Activated CD4-positive, alpha-beta T cell treated with anti-CD3 and anti-CD28 coated beads for 24 hours (primary cell): Measurements from ENCODE around the gene TLCD2.
A peak's percentile ranks its signal among the peaks of the same experiment; 100 is the strongest.
"Not testable (repeated sequence)": the region's sequence is repeated elsewhere in the genome, so short reads cannot be mapped to it uniquely, and the experiment has no call there.

Source experiments
- DNase-seq, 2 donors: peaks; one replicate each; pipeline ENCODE4 v3.0.0-alpha.2; 2020; ENCODE audit warnings: low read depth in 2 of 2

The TLCD2 gene

DNA sequence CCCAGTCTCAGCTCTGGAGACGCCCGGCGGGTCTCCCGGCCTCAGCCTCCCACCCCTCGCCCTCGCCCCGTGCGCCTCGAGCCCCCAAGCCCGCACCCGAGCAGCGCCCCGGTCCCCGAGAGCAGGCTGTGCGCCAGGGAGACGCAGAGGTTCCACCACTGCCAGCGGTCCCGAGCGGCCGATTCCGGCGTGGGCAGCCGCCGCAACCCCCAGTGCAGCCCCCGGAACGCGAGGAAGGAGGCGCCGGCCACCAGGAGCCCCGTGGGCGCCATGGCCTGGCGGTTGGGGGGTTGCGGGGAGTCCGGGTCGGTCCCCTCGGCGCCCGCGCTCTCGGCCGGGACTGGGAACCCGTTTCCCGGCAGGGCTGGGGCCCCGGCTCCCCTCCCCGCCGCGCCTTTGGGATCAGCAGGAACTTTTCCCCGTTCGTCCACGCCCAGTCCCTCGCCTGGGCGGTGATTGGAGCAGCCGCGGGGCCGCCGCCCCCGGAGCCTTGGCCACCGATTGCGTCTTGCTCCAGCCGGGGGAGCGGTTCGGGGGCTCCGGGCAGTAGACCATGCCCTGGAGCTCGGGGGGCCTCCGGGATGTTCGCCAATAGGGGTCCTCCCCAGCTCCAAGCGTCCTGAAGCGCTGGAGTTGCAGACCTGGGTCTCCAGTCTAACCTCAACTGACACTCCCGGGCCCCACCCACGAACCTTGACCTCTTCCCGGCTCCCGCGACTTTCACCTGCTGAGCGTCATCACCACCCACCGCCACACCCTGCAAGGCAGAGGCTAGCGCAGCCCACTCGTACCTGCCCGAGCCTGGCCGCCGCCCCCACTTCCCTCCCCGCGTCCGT, at the start of gene TLCD2:
Gene TLCD2, minus strand, starts transcription at position 407 of the 836 bp plus-strand sequence. Its CDS starts 135 bp downstream, at position 272.
- DNase-seq = no peak

- no peak for DNase-seq
Observed at GRCh38 chr17:1759529-1759928, 49.4 kb upstream of the TLCD2 start.

DNA sequence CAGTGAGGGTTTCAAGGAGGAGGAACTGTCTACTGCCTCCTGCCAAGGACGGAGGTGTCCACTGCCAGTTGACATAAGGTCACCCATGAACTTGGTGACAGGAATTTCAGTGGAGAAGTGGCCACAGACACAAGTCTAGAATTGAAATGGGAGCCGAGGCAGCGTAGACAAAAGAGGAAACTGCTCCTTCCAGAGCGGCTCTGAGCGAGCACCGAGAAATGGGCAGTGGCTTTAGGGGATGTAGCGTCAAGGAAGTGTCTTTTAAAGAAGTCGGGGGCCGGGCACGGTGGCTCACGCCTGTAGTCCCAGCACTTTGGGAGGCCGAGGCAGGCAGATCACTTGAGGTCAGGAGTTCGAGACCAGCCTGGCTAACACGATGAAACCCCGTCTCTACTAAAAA, 48.6 kb upstream of the TLCD2 start:
- DNase-seq = no peak

DNA sequence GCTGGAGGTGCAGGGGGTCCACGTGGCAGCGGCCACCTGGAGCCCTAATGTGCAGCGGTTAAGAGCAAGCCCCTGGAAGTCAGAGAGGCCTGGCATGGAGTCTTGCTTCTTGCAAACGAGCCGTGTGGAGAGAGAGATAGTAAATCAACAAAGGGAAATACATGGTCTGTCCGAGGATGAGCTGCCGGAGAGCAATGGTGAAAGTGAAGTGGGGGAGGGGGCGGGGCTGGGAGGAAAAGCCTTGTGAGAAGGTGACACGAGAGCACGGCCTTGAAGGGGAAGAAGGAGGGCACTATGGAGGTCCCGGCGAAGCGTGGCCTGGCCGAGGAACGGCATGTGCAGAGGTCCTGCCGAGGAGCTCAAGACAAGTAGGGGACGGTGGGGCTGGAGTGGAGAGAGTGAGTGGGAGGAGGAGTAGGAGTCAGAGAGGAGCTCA, 45.7 kb upstream of the TLCD2 start:
- no peak for DNase-seq

- DNase-seq = no peak
Observed at GRCh38 chr17:1755252-1755826, 45.2 kb upstream of the TLCD2 start.

DNA sequence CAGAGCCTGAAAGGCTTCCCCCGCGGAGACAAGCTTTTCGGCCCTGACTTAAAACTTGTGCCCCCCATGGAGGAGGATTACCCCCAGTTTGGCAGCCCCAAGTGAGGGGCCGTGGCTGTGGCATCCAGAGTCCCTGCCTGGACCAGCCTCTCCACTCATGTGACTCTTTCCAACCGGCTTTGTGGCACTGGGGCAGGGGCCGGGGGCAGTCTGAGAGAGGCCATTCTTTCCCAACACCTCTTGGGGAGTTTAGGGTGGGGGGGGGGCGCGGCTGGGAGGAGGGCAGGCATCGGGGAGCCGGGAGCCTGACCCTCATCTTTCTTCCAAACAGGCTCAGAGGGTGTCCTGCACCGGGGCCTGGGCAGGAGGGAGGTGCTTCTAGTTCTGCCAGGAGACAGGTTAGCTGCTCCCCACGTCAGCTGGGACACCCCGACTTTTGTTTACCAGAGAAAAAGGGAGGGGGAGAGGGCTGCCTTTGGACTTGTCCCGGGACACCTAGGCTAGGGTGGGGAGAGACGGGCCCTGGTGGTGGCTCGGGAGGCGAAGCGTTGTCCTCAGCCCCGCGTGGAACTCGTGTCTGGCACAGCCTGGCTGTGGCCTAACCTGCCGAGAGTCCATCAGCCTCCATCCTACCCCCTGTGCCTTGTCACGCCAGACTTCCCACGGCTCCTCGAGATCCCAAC, 44.4 kb upstream of the TLCD2 start:
- no peak for DNase-seq

DNA sequence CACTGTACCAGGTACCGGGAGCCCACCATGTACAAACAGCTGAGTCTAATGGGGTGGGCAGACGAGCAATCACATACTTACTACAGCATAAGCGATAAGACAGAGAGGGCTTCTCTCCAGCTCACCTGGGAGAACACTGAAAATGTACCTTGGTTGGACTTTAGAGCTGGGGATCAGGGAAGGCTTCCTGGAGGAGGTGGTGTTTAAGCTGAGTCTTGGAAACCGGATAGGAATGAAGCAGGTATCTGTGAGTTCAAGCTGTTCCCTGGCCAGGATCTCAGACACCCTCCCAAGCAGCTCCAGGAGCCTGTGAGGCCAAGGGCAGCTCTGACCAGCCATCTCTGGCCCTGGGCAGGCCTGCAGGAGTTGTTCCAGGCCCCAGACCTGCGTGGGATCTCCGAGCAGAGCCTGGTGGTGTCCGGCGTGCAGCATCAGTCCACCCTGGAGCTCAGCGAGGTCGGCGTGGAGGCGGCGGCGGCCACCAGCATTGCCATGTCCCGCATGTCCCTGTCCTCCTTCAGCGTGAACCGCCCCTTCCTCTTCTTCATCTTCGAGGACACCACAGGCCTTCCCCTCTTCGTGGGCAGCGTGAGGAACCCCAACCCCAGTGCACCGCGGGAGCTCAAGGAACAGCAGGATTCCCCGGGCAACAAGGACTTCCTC, 43.7 kb upstream of the TLCD2 start:
- no peak for DNase-seq

- DNase-seq = no peak
Observed at GRCh38 chr17:1752425-1753262, 42.5 kb upstream of the TLCD2 start.

GRCh38 chr17:1750628-1751027, 40.5 kb upstream of the TLCD2 start:
- DNase-seq = no peak

DNA sequence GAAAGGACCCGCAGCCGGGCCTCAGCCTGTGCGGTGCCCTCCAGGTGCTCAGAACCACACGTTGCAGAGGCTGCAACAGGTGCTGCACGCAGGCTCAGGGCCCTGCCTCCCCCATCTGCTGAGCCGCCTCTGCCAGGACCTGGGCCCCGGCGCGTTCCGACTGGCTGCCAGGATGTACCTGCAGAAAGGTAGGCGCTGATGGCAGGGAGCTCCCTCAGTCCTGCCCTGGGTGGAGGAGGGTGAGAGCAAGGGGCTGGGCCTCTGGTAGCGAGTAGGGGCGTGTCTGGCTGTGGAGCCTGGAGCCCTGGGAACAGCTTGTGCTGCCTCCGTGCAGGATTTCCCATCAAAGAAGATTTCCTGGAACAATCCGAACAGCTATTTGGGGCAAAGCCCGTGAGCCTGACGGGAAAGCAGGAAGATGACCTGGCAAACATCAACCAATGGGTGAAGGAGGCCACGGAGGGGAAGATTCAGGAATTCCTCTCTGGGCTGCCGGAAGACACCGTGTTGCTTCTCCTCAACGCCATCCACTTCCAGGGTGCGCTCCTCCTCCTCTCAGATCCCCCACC, 36.9 kb upstream of the TLCD2 start:
- DNase-seq = no peak

DNA sequence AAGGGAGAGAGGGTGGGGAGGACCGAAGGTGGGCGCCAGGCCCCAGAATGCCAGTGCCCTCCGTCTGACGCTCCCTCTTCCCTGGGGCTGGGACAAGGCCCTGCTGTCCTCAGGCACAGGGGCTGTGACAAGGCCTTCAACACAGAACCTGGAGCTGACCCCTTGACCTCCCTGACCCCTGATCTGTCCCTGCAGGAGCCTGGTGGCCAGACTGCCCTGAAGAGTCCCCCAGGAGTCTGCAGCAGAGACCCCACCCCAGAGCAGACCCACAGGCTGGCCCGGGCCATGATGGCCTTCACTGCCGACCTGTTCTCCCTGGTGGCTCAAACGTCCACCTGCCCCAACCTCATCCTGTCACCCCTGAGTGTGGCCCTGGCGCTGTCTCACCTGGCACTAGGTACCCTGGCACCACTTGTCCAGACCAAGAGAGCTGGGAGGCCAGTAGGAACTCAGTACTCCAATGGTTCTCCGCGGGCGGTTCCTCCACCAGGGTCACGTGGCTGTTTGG, 35.4 kb upstream of the TLCD2 start:
- DNase-seq = no peak

DNA sequence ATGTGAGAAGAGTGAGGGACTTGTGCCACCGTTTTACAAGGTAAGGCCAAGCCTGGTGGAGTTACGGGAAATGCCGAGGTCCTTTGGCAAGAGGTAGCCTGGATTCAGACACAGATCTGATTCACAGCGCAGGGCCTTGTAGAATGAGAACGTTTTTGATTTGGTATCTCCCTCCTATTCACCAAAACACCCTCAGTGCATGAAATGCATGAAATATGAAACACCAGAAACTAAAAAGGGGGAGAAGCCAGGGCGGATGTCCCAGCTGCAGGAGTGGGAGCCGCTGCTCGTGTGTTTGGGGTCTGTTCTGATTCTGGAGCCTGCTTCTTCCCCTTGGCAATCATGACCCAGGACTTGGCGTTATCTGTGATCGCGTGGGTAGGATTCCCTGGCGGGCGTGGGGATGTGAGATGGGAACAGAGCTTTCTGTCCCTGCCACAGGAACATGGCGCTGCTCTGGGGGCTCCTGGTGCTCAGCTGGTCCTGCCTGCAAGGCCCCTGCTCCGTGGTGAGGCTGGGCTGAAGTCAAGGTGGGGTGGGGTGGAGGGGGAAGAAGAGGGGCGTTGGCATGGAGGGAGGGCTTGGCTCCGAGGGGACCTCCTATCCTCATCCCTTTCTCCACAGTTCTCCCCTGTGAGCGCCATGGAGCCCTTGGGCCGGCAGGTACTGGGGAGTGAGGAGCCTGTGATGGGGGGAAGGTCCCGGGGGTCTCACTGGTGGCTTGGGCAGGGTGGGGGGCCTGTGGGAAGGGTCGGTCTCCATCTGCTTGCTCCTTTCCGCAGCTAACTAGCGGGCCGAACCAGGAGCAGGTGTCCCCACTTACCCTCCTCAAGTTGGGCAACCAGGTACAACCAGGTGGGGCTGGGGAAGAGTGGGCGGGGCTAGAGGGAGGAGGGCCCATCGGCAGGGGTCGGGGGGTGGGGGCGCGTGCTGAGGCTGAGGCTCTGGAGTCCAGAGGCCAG, 34.7 kb upstream of the TLCD2 start:
- no peak for DNase-seq

- DNase-seq = no peak
Observed at GRCh38 chr17:1743088-1743439, 32.9 kb upstream of the TLCD2 start.

GRCh38 chr17:1742371-1743087, 32.4 kb upstream of the TLCD2 start, which contains the start of gene SERPINF2:
SERPINF2 (plus strand) TSS chr17:1742871; CDS start chr17:1744996, 2,125 bp downstream.
- DNase-seq = no peak

DNA sequence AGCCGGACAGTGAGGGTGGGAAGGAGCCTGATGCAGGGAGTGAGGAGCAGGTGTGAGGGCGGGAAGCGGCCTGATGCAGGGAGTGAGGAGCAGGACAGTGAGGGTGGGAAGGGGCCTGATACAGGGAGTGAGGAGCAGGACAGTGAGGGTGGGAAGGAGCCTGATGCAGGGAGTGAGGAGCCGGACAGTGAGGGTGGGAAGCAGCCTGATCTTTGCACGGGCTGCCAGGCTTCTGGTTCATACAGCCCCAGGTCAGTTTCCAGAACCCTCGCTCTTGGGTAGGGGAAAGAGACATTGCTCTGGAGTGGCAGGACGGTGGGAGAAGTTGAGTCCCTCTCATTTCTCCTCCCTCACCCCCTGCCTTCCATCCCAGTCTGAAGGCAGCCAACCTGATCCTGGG, 31.7 kb upstream of the TLCD2 start:
- DNase-seq = not testable (repeated sequence)

GRCh38 chr17:1737531-1738291, 27.5 kb upstream of the TLCD2 start:
- DNase-seq = no peak

- peak in 1 of 2 donors; percentile 54 for DNase-seq
Observed at GRCh38 chr17:1736348-1737281, 26.4 kb upstream of the TLCD2 start.
